NCI-H146 treated with DMSO at 0.1 percent for 48 hours (cell line): Measurements from ENCODE around the gene TRAP1.
A peak's percentile ranks its signal among the peaks of the same experiment; 100 is the strongest.
"Not testable (repeated sequence)": the region's sequence is repeated elsewhere in the genome, so short reads cannot be mapped to it uniquely, and the experiment has no call there.

Experiments
- DNase-seq: peaks from one replicate; lab custom pipeline; 2025; ENCODE audit not compliant: unreplicated experiment; lab: John Stamatoyannopoulos, UW

TRAP1 gene

DNA sequence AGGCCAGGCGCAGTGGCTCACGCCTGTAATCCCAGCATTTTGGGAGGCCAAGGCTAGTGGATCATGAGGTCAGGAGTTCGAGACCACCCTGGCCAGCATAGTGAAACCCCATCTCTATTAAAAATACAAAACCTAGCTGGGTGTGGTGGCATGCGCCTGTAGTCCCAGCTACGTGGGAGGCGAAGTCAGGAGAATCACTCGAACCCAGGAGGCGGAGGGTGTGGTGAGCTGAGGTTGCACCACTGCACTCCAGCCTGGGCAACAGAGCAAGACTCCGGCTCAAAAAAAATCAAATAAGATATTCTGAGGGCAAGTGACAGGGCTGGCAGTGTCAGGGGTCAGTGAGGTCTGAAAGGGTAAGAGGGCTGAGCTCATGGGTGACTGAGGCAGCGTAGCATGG lies 2.9 kb downstream of the TRAP1 start:
- DNase-seq: not testable (repeated sequence)

DNA sequence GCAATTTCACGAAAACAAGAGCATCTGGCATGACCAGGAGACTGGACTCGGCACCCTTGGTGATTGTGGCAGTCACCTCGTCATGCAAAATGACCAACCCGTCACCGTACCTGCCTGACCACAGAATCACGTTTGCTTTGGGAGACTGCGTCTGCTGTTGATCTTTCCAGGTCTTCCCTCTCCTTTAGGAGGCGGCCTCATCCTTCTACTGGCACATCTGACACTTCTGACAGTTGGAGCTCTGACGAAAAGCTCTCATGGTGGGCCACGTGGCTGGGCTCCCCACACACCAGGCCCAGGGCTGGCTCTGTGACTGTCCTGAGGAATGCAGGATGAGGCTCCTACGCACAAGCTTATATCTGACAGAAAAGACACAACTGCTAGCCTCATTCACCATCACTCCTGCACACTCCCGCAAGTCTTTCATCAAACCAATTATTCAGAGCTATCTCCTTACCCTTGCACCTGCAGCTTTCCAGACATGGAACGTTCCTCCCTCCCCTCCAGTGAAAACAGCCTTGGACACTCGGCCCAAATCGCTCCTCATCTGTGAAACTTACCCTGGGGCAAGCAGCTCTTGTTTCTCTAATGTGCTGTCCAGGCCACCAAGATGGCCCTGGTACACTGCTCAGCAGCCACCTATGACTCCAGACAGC lies 3.6 kb downstream of the TRAP1 start:
- no peak for DNase-seq

DNA sequence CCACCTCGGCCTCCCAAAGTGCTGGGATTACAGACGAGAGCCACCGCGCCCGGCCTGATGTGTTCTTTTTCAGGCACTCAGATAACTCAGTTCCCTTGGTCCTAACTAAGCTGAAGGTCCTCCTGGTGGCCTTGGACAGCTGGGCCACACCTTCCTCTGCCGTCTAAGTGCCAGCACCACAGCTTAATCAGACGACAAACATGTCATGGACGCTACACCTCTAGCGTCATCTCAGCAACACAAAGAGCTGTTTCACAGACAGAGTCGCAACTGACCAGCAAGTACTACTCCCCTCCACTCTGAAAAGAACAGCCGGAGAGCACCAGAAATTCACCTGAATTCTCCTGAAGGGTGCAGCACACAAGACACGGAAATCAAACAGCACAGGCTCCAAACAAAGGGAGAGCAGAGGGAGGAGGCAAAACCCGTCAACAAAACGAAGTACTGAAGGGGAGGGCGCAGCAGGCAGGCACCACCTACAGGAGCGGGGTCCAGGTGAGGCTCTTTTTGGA lies 4.4 kb downstream of the TRAP1 start:
- no peak for DNase-seq

DNA sequence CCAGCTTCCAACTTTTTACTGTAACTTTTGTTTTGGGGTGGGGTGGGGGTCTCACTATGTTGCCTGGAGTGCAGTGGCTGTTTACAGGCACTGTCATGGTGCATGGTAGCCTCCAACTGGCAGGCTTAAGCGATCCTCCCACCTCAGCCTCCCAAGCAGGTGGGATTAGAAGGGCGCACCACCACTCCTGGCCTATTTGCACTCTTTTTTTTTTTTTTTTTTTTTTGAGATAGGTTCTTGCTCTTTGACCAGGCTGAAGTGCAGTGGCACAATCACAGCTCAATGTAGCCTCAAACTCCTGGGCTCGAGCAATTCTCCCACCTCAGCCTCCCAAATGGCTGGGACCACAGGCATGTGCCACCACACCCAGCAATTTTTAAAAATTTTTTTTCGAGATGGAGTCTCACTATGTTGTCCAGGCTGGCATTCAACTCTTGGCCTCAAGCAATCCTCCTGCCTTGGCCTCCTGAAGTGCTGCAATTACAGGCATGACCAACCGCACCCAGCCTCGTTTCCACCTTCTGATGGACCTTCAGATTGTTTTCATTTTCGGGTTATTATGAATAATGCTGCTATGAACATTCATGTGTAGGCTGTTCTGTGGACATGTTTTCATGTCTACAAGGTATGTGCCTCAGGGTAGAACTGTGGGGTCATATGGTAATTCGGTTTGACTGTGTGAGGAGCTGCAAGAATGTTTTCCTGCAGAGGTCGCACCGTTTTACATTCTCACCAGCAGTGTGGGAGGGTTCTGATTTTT lies 10.9 kb downstream of the TRAP1 start:
- no peak for DNase-seq

DNA sequence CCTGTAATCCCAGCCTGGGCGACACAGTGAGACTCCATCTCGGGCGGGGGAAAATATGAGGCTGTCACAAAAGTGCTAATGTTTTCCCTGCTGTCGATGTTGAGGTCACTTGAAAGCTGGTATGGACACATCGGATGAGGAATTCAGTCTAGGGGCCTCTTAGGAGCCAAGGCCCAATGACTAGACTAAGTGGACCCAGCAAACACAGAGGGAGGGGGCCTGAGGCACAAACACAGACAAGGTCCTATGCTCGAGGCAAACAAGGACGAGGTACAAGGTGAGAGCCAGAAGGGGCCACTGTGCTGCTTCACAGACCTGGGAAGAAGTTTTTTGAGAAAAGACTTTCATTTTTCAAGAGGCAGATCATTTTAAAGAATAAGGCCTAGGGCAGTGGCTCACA lies 15.2 kb downstream of the TRAP1 start:
- DNase-seq: no peak

DNA sequence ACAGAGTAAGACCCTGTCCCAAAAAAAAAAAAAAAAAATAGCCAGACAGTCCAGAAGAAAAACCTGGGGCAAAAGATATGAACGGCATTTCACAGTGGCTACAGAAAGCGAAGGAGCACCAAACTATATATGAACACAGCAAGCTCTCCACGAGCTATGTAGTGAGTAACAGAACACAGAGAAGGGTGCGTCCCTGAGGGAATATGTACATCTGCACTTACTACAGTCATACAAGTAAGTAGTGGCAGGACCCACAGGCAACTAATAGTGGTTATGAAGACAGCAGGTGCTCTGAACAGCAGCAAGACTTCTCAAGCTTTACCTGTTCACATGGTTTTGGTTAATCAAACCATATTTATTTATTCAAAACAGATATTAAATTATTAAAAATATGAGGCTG lies 15.8 kb downstream of the TRAP1 start:
- no peak for DNase-seq

DNA sequence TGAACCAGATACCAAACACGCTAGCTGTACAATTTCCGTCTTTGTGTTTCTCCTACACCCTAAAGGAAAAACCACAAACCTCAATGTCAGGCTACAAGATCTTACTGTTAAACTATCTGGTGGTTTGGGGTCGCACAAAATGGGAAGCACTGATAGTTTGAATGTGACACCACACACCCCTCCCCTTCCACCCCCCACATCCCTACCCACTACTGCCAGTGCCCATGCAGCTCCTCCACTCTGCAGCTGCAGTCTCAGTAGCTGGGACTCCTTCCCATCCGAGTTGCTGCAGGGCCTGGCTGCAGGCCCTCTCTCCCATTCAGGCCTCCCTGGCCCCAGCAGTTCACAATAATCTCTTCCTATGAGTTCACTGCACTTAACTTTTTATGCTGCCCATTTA lies 18.4 kb downstream of the TRAP1 start:
- DNase-seq: no peak

DNA sequence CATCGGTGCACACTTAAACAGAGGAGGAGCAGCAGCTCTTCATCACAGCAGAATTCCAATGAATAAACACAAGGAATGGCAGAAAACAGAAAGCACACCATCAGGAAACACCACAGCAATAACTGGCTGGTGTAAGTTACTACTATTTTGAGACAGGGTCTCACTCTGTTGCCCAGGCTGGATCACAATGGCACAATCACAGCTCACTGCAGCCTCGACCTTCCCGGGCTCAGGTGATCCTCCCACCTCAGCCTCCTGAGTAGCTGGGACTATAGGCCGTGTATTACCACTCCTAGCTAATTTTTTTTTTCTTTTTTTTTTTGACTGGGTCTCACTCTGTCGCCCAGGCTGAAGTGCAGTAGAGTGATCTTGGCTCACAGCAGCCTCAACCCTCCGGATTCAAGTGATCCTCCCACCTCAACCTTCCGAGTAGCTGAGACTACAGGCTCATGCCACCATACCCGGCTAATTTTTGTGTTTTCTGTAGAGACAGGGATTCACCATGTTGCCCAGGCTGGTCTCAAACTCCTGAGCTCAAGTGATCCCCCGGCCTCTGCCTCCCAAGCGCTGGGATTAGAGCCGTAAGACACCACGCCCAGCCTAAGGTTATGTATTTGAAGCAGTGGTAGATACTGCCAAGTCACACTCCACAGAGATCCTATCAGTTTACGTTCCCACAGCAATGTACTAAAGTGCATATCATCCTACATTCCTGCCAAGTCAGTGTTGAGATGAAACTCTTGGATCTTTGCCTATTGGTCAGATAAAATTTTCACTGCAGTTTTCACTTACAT lies 20.7 kb downstream of the TRAP1 start:
- no peak for DNase-seq

DNA sequence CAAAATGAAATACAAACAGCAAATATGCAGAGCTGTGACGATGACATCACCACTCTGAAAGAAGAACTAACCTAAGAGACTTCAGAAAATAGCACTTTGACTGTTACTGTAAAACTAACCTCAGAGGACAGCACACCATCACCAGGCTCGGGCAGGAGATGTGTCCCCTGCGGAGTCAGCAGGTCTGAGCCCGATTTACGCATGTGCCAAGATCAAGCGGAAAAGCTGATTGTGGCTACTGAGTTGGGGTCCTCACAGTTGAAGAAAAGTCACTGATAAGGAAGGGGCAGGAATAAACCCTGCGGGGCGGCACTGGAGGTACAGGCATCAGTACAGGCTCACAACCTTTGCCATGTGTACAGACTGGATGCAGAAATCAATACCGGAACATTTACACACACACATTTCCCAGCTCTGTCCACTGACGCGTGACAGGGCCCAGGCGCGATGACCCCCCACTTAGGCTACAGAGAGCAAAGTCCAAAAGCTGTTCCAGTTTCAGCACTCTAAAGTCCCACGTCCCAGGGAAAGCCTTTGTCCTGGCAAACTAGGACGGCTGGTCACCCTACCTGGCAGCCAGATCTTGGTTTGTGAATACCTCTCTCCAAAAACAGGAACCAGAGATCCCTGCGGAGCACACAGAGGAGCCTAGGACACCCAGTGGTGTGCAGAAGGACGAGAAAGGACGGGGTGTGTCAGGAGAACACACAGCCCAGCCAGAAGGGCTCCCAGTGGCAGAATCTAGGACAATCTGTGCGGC lies 21.5 kb downstream of the TRAP1 start:
- DNase-seq: peak; percentile 88

DNA sequence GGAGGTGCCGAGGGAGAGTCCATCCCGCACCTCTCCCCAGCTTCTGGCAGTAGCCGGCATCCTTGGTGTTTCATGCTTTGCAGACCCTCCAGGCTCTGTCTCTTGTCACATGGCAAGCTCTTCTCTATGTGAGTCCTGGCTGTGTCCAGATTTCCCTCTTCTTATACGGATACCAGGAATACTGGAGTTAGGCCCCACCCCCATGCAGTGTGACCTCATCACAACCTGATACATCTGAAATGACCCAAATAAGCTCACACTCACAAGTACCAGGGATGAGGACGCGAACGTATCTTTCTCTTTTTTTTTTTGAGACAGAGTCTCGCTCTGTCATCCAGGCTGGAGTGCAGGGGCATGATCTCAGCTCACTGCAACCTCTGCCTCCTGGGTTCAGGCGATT lies 23.3 kb downstream of the TRAP1 start:
- no peak for DNase-seq

DNA sequence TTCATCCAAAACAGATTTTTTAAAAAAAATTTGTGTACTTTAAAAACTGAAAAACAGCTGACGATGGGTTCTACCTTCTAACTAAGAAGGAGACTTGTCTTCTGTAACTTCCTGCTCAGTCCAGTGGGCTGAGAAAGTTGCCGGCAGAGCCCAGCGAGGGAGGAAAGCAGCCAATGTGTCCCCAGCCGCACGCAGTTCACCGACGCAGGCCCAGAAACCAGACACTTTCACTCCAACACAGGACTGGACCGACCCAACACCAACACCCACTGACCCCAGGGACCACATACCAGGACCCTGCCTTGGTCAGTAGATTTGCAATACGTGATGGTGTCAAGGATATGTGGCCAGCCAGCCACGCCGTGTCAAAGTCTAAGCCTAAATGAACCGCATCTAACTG lies 25.6 kb downstream of the TRAP1 start:
- no peak for DNase-seq

DNA sequence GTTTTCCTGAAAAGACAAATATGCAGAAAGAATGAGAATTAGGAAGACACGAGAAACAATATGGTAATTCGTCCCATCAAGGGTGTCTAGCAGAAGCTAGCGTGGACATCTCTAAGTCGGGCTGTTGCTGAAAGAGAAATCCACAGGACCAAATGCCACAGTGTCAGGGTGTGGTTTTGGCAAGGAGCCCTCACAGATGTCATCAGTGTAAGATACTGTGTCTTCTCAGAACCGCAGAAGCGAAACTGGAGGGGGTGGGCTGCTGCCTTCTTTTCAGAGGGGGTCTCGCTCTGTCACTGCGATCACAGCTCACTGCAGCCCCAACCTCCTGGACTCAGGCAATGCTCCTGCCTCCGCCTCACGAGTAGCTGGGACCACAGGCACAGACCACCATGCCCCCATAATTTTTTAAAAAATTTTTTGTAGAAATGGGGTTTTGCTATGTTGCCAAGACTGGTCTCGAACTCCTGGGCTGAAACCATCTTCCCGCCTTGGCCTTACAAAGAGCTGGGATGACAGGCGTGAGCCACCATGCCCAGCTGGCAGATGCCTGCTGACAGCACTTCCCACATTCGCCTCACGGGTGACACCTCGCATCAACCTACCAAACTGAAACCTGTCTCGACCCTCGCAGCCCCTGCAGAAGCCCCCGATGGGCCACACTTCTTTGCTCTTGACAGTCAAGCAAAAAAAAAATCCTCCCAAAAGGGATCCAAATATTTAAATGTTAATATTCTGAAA lies 26.2 kb downstream of the TRAP1 start:
- DNase-seq: no peak

DNA sequence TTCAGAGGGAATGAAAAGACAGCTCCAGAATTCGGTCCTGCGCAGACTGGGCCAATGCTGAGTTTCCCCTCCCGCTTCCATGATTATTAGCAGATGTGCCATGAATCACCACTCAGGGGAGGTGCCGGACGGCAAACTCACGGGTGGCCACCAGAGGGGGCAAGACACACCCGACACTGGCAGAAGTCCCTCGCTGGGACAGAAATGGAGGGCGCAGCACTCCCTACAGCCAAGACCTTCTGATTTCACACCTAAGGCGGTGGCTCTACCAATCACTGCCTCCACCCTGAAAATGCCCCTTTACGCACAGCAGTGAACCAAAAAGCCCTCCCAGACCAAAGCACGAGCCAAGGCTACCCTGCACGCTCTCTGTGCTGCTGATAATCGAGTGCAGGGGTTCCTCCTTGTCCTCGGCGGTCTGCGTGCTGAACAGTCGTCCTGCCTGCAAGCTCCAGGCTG lies 26.8 kb downstream of the TRAP1 start:
- DNase-seq: peak; percentile 41

DNA sequence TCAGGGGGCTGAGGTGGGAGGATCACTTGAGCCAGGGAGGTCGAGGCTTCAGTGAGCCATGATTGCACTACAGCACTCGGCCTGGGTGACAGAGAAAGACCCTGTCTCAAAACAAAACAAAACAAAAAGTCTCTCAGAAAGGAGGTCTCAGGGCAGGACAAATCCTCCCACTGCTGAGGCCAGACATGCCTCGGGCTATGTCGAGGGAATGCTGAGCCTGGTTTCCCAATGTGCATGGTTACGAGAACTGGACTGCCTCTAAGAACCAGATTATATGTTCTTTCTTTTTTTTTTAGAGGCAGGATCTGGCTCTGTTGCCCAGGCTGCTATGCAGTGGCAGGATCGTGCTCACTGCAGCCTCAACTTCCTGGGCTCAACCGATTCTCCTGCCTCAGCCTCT lies 27.6 kb downstream of the TRAP1 start:
- no peak for DNase-seq

DNA sequence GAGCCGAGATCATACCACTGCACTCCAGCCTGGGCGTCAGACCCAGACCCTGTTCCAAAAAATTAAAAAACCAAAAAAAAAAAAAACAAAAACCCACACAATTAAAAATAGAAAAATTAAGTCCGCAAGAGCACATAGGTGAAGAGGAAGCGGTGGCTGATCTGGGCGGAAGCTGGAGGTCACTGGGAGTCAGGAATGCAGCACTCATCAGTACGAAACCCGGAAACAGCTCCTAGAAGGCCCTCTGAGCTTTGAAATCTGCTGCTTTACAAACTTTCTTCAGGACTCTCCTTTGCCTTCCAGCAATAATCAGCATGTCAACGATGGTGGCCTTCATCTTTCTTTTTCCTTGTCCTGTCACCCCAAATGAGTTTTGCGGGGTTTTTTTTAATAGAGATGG lies 29.5 kb downstream of the TRAP1 start:
- no peak for DNase-seq

DNA sequence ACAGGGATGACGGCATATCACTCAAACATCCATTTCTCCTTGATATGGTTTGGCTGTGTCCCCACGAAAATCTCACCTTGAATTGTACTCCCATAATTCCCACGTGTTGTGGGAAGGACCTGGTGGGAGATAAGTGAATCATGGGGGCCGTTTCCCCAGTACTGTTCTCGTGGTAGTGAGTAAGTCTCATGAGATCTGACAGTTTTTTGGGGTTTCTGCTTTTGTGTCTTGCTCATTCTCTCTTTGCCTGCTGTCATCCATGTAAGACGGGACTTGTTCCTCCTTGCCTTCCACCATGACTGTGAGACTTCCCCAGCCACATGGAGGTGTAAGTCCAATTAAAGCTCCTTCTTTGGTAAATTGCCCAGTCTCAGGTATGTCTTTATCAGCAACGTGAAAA lies 30.3 kb downstream of the TRAP1 start:
- no peak for DNase-seq

DNA sequence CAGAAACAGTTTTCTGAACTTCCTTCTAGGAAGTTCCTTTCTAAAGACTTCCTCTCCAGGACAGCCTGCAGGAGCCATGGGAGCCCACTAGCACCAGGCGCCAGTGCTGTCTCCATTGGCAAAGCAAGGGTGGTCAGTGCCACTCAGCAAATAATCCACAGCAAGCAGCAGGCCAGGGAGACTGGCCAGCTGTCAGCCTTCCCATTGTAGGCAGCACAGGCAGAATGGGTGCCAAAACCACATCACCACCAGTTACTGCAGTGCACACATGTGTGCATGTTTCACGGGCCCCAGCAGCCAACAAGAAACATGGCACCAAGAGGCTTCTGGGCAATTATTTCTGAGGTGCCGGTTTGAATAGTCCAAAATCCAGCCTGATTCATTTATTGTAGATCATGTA lies 36.1 kb downstream of the TRAP1 start:
- no peak for DNase-seq

DNA sequence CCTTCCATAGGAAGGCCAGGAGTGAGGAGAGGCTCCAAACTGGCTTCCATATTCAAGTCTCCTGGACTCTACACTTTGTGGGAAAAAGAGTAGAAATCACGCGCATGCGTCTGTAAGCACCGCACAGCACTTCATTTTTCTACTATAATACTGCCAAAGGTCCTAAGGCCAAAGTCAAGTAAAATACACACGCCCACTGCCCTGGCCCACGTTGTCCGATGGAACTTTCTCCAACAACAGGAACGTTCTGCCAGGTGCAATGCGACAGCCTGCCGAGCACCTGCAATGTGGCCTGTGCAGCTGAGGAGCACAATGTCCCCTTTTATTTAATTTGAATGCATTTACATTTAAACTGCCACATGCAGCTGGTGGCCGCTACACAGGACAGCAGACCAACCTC lies 39.3 kb downstream of the TRAP1 start:
- DNase-seq: no peak

DNA sequence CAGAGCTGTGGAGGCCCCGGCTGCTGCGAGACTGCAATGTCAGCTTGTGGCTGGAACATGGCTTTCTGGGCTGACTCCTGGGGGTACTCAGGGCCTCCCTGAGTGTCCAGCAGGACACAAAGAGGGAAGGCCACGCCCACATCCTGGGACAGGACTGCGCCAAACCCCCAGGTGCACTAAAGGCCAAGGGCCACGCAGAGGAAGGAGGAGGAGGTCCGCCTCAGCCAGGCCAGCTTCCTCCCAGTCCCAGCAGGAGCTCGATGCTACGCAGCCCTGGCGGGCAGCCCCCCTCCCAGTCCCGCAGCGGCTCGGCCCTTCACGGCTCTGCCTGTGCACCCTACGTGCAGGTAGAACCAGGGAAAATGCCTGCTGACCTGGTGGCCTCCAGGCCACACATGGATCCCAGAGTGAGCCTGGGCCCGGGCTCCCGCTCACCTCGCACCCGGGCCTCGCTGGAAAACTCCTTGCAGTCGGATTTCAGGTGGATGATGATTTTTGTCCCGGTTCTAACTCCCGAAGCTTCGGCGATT lies 41.7 kb downstream of the TRAP1 start:
- DNase-seq: no peak
